GM12801 (cell line): ENCODE data around the gene PRKAR1B.

Experiments used
- CTCF ChIP-seq: IDR thresholded peaks from one replicate; pipeline ENCODE4 v1.5.1; 2011; ENCODE audit warnings: control low read depth; ENCODE audit not compliant: insufficient read length; ENCODE audit errors: extremely low read depth

The PRKAR1B gene

GRCh38 chr7:644381-645305 lies 82.4 kb downstream of the PRKAR1B start:
- no peak for TF ChIP-seq CTCF

GRCh38 chr7:641966-642365 lies 85.1 kb downstream of the PRKAR1B start:
- no peak for TF ChIP-seq CTCF

- no peak for TF ChIP-seq CTCF
Observed at GRCh38 chr7:641269-641671, 85.8 kb downstream of the PRKAR1B start.

- TF ChIP-seq CTCF = no peak
Observed at GRCh38 chr7:638256-639011, 88.6 kb downstream of the PRKAR1B start.

- TF ChIP-seq CTCF = no peak
Observed at GRCh38 chr7:637826-638225, 89.3 kb downstream of the PRKAR1B start.

- no peak for TF ChIP-seq CTCF
Observed at GRCh38 chr7:636396-636795, 90.7 kb downstream of the PRKAR1B start.

GRCh38 chr7:635227-635626 lies 91.9 kb downstream of the PRKAR1B start:
- TF ChIP-seq CTCF = no peak
